Femur (tissue), 1 donor: ENCODE measurements around the gene PTPRF.
A peak's percentile ranks its signal among the peaks of the same experiment; 100 is the strongest.
"Not testable (repeated sequence)": the region's sequence is repeated elsewhere in the genome, so short reads cannot be mapped to it uniquely, and the experiment has no call there.

Experiments
- DNase-seq: peaks from one replicate; pipeline ENCODE4 v3.0.0-alpha.2; 2017

PTPRF gene

DNA sequence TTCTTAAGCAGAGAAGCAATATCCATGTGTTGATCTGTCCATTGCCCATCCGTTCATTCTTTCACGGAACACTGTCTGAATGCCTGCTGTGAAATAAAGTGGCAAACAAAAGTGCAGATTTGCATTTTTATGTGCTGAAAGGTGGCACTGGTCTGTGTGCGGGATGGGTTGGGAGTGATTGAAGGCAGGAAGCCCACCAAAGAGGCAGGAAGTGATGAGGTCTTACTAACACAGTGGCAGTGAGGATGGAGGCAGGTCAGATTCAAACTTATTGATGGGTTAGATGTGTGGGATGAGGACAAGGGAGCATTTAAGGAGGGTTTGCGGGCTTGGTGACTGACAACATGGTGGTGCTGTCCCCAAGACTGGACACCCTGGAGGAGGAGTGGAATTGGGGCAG, 8.3 kb downstream of the PTPRF start:
- DNase-seq = no peak

DNA sequence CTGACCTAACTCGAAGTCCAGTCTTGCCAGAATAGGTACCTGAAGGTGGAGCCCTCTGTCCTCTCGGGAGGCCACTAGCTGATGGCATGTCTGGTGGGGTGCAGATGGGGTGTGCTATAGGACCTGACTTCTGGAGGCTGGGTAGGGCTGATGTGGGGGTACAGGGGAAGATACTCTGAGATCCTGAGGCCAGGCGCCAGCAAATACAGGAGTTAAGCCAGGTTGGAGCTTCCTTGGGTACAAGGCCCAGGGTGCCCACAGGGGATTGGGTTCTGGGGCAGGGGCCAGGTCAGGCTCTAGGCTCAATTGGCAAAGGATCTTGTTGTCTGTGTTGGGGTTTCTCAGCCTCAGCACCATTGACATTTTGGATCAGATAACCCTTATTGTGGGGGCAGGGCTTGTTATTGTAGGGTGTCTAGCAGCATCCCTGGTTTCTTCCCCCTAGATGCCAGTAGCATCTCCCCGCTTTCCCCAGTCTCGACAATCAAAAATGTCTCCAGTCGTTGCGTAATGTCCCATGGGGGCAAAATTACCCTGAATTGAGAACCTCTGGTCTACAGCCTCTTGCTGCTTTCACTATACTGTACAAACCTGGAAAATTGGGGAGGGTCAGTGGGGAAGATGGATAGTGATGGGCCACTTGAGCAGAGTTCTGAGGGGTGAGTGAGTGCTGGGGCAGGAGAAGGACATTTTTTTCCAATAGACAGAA, 9.2 kb downstream of the PTPRF start:
- DNase-seq = no peak

DNA sequence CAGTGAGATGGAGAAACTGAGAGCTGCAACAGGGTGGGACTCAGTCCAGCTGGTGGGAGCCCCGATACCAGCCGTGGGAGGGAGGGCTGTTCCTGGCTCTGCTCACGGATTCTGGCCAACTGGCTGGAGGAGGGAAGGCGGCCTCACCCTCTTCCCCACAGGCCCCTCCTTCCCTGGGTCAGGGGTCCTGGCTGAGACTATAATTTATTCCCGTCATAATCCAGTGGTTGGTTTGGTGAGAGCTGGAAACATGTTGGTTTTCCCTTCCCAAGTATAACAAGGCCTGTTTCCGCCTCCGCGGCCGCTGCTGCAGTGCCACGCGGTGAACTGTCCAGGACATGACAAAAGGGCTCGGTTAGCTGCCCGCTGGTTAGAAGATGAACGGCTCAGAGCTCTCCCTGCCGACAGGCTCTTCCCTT, 10.0 kb downstream of the PTPRF start:
- DNase-seq = peak; percentile 82

DNA sequence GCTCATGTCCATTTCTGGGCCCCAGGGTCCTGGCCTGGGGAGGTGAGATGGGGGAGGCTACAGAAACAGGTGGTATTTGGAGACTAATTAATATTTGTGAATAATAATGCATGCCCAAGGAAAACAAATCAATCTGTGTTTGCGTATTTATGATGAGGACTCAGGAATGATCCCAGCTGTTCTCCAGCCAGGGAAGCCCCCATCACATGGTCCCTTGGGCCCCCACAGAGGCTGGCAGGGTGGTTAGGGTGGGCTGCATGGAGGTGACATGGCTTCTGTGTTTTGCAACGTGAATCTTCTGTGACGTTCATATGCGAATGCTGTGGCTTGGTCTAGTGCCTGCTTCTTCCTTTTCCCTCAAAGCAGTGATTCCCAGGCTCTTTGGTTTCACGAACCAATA, 10.5 kb downstream of the PTPRF start:
- no peak for DNase-seq

DNA sequence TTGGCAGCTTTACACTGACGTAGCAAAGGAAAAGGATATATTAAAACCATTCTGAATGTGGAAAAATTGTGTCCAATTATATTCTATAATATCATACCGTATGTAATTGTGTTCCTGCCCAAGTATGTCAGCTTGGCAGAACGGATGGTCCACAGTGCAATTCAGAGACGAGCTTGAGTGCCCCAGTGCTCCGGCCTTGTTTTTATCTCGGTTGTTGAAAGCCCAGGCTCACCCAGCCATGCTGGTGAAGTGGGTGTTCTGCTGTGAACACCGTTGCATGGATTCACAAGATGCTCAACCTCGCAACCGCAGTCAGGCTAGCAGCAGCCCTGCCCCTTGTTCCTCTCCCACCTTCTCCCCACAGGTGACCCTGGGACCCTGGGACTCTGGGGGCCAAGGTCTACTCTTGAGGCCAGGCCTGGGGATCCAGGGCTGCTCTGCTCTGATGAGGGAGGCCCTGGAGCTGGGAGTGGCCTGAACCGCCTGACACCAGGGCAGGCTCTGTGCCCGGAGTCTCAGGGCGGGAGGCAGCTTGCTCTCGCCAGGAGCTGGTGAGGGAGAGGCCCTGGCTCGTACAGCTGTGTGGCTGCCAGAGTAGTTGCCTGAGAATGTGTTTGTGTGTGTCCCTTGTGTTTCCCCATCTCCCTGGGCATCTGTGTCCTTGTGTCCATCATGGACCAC, 11.2 kb downstream of the PTPRF start:
- peak; percentile 89 for DNase-seq

DNA sequence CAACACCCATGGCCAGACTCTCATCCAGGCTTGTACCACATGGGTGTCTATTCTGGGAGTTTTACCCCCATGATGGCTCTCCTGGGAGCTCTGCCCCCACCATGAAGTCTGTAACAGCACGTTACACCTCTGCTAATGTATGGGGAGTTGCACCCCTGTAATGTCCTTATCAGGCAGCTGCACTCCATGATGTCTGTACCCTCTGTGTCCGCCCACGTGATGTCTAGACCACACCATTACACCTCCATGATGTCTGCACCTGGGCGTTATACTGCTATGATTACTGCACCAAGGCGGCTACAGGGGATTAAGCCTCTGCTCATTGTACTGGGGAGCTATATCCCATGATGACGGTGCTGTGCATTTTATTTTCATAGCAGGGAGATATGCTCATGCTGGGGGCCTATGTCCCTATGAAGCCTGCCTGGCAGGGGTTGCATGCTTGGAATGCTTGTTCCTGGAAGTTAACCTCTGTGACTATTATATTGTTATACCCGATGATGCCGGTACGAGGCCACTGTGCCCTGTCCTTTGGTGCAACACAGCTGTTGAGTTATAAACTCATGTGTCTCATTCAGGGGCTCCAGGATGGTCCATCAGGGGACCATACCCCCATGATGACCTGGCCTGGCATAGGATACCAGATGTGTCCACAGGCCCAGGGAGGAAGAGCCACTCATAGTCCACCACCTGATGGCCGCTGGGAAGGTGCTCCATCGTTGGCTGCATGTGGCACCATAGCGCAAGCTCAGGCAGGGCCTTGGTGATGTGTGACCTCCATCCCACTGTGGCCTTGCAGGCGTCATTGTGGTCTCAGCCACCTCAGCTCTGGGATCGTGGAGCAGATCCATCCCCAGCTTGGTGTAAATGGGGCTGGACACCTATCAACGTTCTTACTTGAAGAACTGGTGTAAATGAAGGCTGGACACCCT, 12.1 kb downstream of the PTPRF start:
- DNase-seq = no peak

DNA sequence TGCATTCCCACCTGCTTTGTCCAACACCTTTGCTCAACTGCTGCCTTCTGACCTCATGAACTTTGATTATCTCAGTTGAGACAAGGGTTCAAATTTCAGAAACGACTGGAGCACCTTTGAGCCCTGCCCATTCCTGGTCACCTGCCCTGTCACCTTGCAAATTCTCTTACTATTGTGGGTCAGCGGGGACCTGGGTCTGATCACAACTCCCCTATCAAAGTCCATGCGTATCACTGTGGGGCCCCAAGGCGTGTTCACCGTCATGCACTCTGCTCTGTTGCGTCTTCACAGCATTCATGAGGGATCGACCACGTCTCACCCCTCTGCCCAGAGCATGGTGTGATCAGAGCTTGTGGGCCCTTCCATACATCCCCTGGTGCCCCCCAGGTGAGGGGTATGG, 12.9 kb downstream of the PTPRF start:
- no peak for DNase-seq

DNA sequence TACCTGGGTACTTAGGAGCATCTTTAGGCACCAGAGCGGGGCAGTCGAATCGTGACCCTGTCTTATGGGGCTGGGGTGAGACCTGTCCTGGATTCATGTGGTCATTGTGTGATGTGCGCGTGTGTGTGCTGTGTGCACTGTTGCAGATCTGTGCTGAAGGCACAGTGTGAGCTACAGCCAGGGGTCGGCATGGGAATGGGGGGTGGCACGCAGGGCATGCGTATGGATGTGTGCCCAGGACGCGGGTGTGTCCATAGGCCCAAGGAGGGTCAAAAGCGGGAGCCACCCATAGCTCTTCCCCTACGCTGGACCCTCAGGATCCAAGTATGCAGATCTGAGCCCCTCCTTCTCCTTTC, 14.6 kb downstream of the PTPRF start:
- no peak for DNase-seq

DNA sequence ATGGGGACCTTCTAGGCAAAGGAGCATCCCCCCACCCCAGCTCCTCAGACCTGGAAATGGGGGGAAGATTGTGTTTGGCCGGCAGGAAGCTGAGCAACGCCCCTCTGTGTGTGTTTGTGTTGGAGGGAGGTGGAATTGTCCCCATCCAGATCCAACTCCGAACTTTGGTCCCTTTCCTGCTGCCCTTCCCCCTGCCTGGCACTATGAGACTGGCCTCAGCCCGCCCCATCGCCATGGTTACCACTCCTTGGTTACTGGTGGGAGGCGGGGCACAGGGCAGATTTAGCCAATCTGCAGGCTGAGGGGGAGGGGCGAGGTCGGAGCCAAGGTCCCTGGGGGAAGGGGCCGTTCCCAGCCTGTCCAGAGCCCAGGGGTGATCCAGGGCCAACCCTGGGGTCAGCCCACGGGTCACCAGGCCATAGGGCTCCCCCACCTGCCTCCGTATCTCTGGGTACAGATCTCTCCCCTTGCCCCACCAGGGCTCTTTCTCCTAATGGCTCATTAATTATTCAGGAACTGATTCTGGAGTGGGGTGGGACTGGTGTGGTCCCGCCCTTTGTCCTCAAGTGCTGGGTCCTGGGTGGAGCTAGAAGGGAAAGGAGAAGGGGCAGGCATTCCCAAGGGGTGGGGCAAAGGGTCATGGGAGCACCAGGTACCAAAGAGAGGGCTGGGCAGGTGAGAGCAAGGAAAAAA, 15.2 kb downstream of the PTPRF start:
- DNase-seq = peak; percentile 58

DNA sequence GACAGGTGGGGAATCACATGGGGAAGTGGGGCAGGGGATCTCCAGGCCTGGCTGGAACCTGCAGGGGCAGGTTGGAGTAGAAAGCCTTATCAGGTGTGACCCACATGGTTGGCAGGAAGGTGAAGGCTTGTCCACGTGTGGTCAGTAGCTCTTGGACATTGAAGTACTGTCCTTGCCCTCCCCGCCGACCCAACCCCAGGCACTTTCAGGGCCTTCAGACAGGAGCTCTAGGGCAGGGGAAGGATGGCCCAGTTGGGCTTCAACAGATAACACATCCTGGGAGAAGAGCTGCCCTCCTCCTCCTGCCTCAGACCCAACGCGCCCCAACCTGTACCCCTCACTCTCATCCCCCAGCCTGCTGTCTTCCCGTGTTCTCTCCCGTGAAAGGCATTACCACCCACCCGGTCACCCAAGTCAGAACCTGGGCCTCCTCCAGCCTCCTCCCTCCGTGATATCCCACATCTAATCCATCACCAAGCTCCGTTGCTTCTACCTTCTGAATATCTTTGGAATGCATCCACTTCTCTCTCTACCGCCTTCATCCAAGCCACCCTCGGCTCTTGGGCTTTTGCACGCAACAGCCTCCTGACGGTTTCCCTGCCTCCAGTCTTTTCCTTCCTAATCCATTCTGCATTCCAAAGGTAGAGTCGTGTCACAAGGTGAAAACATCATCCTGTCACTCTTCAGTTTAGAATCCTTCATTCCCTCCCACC, 15.9 kb downstream of the PTPRF start:
- DNase-seq = no peak

DNA sequence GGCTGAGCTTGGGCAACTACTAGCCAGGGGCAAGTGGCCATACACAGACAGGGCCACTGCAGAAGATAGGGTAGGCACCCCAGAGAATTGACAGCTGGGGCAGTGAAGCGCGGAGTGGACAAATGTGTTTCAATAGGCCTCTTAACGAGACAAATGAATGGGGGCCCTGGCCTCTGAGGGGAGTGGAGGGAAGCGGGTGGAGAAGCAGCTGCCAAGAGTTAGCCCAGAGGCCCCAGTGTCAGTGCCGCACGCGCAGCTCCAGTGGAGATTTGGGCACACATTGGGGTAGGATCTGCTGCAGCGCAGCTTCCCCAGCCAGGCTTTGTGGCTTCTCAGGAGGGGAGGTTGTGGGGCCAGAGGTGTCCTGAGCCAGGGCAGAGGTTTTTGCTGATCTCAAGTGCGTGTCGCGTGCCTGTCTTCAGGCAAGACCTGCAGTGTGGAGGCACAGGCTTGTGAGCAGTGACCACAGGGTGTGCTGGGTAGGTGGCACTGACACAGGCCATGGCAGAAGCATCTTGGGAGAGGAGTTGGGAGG, 16.9 kb downstream of the PTPRF start:
- no peak for DNase-seq

DNA sequence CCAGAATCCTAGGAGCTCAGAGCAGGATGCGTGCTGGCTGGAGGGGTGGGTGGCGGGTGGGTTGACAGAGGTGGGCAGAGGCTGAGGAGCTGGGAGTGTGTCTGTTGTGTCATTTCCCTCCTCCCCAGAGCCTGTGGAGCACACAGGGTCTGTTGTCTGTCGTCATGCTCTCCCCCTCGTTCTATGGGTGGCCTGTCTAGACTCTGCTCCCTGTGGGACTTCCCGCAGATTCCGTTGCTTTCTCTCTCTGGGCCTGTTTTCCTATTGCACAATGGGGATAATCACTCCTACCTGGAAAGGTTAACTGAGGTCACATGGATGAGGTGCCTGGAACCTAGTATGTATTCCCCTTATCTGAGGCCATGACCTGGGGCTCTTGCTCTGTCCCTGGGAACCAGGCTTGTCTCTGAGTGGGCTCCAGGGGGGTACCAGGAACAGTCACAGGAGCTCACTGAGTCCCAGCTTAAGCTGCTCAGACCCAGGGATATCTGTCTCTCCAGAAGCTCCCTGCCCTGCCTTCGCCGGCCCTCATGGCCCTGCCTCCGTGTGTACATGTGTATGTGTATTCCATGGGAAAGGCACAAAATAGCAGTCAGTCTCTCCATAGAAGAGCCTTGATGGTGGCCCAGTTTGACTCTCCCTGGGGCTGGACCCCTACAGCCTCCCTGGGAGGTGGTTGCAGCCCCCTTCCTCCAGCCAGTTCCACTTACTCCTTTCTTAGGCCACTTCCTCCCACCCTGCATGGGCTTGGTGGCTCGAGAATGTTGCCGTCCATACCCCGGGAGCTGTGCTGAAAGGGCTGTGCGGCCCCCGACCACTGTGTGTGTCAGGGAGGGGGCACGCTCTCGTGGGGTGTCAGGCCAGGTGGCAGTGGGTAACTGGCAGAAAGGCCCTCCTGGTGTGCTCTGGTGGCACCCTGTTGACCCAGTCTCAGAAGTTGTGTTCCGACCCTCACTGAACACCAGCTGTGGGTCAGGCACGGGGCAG, 17.9 kb downstream of the PTPRF start:
- DNase-seq = no peak

DNA sequence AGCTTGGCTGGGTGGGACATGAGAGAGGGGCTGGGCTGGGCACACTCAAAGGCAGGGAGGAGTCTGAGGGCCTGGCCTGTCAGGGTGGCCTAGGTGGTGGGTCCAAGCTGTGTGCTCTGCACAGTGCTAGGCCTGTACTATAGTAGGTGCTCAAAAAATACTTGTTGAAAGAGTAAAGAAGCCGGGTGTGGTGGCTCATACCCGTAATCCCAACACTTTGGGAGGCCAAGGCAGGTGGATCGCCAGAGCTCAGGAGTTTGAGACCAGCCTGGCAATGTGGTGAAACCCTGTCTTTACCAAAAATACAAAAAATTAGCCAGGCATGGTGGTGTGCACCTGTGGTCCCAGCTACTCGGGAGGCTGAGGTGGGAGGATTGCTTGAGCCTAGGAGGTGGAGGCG, 18.7 kb downstream of the PTPRF start:
- DNase-seq = not testable (repeated sequence)

DNA sequence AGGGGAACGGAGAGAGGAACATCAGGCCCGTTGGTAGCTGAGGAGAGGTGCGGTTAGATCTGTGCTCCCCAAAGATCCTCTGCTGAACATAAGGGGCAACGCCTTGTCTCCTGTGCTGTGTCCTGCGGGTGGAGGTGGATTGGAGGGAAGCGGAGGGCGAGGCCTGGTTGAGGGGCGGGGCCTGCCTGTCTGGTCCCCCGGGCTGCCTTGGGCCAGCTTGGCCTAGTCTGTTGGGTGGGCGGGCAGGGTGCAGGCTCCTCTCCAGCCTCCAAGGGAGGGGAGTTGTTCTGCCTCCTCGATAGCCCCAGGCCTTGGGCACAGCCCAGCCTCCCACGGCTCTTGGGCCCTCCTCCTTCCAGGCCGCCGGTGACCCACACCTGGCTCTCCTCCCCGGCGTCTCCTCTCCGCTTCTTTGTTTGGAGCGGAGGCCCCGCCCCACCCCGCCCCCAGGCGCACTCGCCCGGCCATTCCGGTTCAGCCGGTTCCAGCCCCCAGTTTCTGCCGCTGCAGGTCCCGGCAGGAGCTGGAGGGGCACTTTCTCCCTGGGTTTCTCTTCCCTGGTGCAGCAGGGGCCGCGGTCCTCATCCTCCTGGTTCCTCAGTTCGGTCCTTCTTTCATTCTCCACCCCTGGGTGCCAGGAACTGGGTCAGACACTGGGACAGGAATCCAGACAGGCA, 19.4 kb downstream of the PTPRF start:
- DNase-seq = peak; percentile 52

DNA sequence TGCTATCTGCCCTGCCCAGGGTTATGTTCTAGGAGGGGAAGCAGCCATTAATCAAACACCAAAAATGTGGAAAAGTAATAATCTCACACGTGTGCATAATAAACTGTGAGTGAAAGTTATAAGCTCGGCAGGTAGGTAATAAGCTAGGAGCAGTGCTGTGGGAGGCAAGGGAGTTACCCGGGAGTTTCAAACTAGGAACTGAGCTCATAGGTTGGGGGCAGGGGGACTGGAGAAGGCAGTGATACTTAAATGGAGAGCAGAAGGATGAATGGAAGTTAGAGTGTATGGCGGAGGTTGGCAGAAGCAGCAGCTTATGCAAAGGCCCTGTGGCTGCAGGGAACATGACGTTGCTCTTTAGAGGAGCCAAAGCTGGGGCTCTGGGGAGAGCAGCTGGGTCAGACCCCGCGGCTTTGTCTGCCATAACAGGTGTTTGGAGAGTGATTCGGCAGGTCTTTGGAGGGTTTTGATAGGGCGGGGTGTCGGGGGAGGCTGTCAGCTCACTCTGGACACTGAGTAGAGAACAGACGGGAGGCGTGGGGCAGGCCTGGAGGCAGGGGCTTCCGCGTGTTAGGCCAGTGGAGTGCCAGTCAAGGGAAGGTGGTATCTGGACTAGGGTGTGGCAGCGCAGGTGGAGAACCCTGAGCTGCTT, 20.0 kb downstream of the PTPRF start:
- DNase-seq = no peak

DNA sequence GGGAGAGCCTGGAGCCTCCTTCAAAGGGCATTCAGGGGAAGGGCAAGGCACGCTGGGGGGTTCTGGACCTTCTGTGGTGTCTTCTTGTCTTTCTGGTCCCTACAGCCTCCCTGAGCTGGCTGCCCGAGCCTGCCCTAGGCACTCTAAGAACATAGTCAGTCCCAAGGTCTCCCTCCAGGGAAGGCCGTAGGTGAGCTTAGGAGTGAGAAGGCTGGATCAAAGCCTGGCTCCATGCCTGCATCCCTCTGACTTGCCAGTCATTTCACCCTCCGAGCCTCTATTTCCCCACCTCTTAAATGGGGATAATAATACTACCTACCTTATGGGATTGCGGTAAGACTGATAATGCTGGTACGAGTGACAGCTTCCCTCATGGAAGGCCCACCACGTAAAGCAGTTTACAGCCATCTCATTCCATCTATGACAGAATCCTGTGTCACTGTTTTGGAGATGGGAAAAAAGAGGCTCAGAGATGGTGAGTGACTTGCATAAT, 20.8 kb downstream of the PTPRF start:
- no peak for DNase-seq

DNA sequence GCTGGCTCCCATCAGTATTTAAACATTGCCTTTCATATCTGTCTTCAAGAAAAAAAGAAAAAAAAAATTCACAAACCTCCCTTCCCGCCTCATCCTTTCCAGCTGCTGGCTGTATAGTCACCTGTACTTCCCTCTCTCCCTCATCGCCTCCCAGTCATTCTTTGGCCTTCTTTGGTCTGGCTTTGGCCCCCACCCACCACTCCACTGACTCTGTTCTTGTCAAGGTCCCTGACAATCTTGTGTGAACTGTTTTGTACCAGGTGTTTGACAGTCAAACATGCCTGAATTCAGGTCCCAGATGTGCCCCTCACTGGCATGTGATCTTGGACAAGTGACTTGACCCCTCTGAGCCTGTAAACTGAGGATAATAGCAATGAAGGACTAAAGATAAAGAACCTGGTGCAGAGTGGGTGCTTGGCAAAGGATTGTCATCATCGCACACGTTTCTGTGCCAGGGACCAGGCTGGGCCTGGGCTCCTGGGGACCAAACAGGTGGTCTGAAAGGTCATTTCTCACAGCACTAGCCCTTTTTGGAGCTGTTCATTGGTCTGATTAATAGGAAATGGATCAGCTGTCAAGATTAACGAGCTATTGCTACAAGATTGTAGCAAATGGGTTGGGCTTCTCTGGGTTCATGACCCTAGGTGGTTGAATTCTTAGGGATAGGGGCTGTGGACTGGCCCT, 21.5 kb downstream of the PTPRF start:
- no peak for DNase-seq

DNA sequence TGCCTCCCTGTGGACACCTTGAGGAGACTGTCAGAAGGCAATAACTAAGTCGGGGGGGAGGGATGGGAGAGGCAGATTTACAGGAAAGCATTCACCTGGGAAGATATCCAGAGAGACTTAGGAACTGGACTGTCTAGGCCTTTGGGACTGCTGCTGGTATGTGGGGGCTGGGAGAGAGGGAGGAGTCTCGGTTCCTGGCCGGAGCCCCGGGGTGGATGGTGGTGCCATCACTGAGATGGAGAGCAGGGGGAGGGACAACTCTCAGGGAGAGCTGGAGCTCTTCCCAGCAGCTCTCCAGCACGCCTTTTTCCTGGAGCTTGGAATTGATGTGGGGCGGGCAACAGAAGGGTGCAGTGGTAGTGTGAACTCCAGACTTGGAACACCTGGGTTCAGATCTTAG, 22.1 kb downstream of the PTPRF start:
- peak; percentile 52 for DNase-seq

DNA sequence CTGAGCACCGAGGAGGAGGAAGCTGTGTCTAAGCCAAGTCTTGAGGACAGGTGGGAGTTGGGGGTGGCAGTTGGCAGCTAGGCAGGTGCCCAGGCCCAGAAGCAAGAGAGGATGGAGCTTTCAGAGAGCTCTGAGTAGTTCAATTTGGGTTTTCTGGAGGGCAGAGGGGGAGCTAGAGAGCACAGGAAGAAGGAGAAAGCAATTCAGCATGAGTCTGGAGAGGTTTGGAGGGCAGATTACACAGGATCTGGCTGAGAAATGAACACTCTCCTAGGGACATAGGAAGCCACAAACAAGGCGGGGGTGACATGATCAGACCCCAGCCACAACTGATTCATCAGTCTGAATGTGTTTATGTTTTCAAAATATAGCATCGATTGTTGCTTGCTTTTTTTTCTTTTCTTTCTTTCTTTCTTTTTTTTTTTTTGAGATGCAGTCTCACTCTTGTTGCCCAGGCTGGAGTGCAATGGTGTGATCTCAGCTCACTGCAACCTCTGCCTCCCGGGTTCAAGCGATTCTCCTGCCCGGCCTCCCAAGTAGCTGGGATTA, 23.8 kb downstream of the PTPRF start:
- DNase-seq = no peak
